Epithelial cell of esophagus (primary cell): ENCODE results near the gene CLEC20A.

Experiments
- DNase-seq: peaks from one replicate; pipeline ENCODE4 v3.0.0; 2010; ENCODE audit warnings: low read depth
- H3K4me3 ChIP-seq: 2 replicates; pipeline ENCODE4 v1.5.1; 2011; ENCODE audit warnings: mild to moderate bottlenecking, low read length, control low read depth
- CTCF ChIP-seq: IDR thresholded peaks from 2 replicates; pipeline ENCODE4 v1.5.1; 2011; ENCODE audit warnings: low read depth, mild to moderate bottlenecking, low read length, control low read depth, inconsistent platforms; ENCODE audit not compliant: insufficient read depth; ENCODE audit errors: missing control alignments

Gene CLEC20A

GRCh38 chr1:178534137-178534868 is 37.5 kb upstream of the CLEC20A start:
- no peak for TF ChIP-seq CTCF
- H3K4me3 ChIP-seq = no peak overlapping the region
- no peak for DNase-seq

GRCh38 chr1:178533121-178533946 is 36.6 kb upstream of the CLEC20A start:
- TF ChIP-seq CTCF = no peak
- H3K4me3 ChIP-seq = no peak overlapping the region
- DNase-seq = no peak

GRCh38 chr1:178532392-178532791 is 35.6 kb upstream of the CLEC20A start:
- peak; percentile 87 for TF ChIP-seq CTCF
- H3K4me3 ChIP-seq = no peak overlapping the region
- DNase-seq = peak; percentile 82

- peak; percentile 10 for DNase-seq
- no peak for TF ChIP-seq CTCF
- H3K4me3 ChIP-seq = no peak overlapping the region
Measured at GRCh38 chr1:178531887-178532286, 35.1 kb upstream of the CLEC20A start.

- no peak overlapping the region for H3K4me3 ChIP-seq
- peak; percentile 17 for DNase-seq
- no peak for TF ChIP-seq CTCF
Measured at GRCh38 chr1:178530502-178530901, 33.7 kb upstream of the CLEC20A start.

GRCh38 chr1:178530037-178530402 is 33.3 kb upstream of the CLEC20A start:
- DNase-seq = peak; percentile 91
- H3K4me3 ChIP-seq = no peak overlapping the region
- TF ChIP-seq CTCF = no peak
